Activated CD4-positive, alpha-beta T cell treated with anti-CD3 and anti-CD28 coated beads, Interleukin-2, Interleukin-6, amounts not matched to agents 100 ng/mL and 50 ng/mL, durations not matched to agents 16 hours and 8 hours (primary cell): Measurements from ENCODE around the gene DAND5.
A peak's percentile ranks its signal among the peaks of the same experiment; 100 is the strongest.
"Not testable (repeated sequence)": the region's sequence is repeated elsewhere in the genome, so short reads cannot be mapped to it uniquely, and the experiment has no call there.

Experiments used
- DNase-seq: peaks from one replicate; pipeline ENCODE4 v3.0.0-alpha.2; 2020

Gene DAND5

DNA sequence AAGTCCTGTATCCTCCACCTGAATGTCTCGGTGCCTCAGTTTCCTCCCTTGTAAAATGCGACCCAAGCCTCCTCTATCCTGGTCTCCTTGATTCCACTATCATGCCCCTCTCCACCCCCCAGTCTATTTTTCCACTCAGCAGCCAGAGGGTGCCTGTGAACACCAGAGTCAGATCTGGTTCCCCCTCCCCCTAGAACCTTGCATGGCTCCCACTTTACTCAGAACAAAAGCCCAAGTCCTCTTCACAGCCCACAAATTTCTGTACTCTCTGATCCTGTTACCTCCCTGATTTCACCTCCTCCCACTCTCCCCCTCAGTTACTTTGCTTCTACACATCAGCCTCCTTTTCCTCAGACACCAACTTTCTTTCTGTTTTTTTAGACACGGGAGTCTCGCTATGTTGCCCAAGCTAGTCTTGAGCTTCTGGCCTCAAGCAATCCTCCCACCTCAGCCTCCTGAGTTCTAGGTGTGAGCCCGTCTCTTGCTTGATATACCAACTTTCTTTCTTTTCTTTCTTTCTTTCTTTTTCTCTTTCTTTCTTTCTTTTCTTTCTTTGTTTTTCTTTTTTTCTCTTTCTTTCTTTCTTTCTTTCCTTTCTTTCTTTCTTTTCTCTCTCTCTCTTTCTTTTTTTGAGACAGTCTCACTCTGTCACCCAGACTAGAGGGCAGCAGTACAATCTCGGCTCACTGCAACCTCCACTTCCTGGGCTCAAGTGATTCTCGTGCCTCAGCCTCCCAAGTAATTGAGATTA, 869 bp downstream of the DAND5 start:
- no peak for DNase-seq

DNA sequence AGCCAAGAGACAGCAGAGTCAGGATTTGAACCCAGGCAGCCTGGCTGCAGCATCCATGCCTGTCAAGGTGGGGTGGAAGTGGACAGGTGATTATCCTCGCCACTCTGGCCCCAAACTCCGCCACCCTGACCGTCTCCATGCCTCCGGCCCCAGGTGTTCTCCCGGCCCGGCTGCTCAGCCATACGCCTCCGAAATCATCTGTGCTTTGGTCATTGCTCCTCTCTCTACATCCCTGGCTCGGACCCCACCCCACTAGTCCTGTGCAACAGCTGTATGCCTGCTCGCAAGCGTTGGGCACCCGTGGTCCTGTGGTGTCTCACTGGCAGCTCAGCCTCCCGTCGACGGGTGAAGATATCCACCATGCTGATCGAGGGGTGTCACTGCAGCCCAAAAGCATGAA, 3.9 kb downstream of the DAND5 start:
- no peak for DNase-seq

DNA sequence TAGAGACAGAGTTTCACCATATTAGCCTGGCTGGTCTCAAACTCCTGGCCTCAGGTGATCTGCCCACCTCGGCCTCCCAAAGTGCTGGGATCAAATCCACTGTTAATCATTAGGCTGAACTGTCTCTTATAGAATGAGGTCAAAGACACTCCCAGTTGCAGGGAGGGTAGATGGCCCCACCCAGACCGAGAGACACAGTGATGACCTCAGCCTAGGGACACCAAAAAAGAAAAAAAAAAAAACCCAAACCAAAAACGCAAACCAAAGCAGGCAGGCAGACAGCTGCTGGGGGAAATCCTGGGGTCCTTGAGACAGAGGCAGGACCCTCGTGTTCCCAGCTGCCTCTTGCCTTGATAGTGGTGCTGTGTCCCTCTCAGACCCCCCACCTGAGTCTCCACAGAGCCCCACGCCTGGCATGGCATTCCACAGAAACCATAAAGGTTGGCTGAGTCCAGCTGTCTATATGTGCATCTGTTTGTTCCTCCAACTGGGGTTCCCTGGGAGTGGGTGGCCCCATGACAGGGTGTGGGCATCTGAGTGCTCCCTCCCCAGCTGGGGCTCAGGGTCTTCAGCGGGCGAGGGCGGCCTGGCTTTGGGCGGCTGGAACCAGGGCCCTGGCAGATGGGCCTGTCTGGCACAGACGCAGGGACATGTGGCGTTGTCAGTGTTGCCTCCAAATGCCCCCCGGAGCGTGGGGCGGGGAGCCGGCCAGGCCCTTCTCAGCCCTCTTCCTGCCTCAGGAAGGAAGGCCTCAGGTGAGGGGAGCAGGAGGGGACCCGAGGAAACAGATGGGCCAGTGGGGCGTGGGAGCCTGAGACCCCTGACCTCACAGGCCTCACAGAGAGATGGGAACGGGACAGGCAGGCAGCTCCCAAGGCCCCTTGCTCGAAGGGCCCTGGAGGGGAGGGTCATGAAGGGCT, 5.2 kb downstream of the DAND5 start:
- no peak for DNase-seq

DNA sequence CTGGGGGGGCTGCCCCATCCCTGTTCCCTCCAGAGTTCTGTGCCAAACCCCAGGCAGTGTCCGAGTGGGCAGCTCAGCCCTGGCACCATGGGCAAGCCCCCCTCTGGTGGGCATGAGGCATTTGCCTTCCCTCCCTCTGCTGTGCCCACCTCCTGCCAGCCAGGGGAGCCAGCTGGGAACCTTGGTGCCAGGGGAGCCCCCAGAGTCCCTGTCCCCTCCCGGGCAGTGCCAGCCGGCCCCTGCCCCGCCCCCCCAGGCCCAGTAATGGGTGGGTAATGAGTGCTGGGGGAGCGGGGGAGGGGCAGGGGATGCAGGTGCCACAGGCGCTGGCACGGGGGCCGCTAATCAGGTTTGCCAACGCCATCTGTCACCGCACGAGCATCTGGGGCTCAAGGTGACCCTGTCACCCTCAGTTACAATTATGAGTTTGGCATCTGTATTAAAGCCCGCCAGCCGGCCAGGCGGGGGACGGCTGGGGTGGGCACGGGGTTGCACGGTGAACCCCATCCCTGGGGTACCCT, 5.9 kb downstream of the DAND5 start:
- DNase-seq, result no peak

DNA sequence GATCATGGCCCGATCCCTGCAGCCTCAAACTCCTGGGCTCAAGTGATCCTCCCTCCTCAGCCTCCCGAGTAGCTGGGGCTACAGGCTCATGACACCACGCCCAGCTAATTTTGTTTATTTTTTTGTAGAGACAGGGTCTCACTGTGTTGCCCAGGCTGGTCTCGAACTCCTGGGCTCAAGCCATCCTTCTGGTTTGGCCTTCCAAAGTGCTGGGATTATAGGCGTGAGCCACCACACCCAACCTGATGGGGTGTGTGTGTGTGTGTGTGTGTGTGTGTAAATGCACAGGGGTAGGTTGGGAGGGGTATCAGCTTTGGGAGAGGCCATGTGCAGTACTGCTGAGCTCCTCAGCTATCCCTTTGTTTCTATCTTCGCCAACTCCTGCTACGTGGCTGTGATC, 6.7 kb downstream of the DAND5 start:
- not testable (repeated sequence) for DNase-seq

DNA sequence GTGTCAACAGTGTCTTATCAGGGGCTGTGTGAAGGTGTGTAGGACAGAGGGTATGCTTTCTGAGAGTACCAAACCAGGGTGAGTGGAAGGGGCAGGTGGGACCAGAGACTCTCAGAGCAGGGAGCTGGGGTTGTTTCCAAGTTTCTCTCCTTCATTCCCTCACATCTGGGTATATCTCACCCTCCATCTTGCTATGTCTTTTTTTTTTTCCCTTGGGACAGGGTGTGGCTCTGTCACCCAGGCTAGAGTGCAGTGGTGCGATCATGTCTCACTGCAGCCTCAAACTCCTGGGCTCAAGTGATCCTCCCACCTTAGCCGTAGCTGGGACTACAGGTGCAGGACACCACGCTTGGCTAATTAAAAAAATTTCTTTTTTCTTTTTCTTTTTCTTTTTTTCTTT, 10.6 kb downstream of the DAND5 start:
- DNase-seq, result no peak

DNA sequence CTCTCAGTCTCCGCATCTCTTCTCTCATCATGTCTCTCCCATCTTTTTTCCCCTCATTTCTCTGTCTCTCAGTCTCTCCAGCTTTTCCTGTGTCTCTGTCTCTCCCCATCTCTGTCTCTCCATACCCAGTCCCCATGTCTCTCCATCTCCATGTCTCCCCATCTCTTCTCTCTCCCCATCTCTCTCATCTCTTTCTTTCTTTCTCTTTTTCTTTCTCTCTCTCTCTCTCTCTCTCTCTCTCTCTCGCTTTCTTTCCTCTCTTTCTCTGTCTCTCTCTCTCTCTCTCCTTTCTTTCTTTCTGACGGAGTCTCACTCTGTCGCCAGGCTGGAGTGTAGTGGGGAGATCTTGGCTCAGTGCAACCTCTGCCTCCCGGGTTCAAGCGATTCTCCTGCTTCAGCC, 13.3 kb downstream of the DAND5 start:
- no peak for DNase-seq

DNA sequence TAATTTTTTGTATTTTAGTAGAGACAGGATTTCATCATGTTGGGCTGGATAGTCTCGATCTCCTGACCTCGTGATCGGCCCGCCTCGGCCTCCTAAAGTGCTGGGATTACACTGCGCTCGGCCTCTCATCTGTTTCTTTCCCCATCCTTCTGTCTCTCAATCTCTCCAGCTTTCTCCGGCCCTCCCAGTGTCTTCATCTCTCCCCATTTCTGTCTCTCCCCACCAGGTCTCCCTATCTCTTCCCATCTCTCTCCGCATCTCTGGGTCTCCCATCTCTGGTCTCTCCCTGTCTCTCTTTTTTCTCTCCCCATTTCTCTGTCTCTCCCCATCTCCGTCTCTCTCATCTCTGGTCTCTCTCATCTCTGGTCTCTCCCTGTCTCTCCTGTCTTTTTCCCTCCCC, 13.7 kb downstream of the DAND5 start:
- no peak for DNase-seq

DNA sequence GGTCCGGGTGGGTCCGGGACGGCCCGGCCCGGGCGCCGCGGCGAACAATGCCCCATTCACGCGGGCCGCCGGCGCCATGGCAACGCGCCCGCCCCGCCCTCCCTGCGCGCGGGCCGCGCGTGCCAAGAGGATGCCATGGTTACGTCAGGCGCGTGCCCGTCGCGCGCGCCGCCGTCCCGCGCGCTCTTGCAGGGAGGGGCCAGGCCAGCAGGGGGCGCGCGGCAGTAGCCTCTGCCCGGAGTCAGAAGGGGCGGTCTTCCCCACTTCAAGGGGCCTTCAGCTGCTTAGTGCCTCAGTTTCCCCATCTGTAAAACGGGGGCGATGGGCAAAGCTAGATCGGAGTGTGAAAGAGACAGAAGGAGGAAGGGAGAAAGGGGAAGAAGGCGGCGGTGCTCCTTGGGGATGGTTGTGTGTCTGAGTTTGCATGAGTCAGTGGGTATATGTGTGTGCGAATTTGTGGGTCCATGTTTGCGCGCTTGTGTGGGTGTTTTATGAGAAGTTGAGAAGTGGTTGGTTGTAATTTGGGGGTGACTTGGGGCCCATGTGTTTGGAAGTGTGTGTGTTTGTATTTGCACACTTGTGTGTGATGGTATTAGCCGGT, 14.3 kb downstream of the DAND5 start:
- peak; percentile 80 for DNase-seq

DNA sequence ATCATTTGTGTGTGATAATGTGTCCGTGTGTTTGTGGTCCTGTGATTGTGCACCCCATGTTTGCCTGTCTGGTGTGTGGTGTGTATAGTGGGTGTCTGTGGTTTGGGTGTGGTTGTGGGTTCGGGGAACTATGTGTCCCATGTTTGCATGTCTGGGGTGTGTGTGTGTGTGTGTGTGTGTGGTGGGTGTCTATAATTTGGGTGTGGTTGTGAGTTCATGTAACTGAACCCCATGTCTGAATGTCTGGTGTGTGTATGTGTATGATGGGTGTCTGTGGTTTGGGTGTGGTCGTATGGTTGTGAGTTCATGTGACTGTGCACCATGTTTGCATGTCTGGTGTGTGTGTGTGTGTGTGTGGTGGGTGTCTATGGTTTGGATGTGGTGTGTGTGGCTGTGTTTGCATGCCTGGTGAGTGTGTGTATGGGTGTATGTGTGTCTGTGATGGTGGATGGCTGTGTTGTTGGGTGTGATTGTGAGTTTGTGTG, 14.8 kb downstream of the DAND5 start:
- DNase-seq, result no peak

DNA sequence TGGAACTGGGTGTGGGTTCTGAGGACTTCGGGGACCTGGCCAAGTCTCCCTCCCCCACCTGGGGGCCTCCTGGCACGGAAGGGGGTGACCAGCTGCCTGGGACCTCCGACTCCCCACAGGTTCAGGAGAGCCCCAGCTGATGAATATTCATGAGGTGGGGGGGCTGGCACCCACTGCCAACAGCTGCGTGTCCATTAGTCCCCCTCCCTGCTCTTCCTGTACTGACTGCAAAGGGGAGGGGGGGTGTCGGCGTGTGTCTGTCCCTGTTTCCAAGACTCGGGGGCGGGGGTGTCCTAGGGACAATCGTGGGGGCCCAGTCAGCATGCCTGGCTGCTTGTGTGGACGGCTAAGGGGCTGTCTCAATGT, 15.3 kb downstream of the DAND5 start:
- no peak for DNase-seq

DNA sequence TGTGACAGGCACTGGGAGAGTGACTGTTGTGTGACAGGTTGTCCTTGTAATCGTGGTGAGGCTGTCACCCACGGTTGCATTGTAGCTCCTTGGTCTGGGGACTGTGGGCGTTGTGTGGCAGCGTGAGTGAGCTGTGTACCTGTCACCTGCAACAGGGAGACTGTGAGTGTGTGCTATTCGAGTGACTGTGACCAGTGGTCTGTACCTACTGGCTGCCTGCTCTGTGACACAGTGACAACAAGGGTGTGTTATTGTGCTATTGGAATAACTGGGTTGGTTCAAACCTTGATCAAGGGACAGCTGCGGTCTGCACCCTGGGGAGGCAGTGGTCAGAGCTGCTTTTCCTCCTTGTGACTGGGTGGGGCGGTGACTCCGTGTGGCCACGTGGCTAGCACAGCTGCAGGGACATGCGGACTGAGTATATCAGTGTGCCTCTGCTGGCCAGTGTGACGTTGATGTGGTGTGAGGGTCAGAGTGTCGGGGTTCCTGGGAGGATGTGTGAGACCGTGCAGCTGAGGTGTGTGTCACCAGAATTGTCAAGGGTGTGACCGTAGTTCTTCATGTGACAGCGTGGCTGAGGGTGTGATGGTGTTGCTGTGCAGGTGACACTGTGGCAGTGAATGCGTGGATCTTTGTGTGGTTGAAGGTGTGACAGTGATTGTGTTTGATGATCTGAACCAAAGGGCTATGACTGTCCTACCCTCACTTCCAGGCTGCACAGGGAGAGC, 15.8 kb downstream of the DAND5 start:
- no peak for DNase-seq

DNA sequence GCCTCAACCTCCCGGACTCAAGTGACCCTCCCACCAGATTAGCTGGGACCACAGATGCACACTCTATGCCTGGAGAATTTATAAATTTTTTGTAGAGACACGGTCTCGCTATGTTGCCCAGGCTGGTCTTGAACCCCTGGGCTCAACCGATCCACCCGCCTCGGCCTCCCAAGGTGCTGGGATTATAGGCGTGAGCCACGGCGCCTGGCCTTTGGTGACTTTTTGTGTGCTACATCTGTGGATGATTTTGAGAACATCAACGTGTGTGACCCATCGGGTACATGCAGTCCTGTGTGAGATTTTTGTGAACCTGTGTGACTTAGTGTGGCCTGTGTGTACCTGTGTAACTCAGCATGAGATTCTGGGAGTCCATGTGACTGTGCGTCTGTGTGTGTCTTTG, 17.4 kb downstream of the DAND5 start:
- DNase-seq, result no peak

DNA sequence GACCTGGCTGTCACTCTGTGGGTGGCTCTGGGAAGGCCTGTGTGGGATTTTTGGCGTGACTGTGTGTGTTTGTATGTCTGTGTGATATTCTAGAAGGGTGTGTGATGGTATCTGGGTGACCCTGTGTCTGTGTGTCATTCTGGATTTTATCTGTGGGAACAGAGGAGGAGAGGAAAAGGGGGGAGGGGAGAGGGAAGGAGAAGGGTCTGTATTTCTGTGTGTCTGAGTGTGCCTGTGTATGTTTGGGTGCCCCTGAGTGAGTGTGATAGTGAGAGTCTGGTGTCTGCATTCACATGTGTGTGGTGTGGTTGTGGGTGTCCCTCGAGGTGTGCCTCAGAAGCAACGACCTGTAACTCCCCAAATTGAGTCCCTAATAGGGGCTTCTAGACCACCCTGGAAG, 17.8 kb downstream of the DAND5 start:
- DNase-seq, result no peak

DNA sequence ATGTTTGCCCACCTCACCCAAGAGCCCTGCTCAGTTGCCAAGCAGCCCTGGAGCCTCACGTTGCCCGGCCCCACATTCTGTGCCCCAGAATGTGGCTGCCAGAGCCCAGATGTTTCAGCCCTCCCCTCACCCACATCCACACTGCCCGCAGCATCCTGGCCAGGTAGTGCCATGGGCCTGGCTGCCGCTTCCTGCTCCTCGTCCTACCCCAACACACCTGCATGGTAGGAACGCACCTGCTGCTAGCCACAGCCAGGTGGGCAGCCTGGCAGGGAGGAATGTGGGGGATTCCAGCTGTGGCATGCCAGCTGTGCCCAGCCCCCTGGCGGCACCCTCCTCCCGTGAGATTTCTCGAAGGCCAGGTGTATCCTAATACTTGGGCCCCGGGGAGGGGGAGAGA, 18.4 kb downstream of the DAND5 start:
- DNase-seq, result no peak

DNA sequence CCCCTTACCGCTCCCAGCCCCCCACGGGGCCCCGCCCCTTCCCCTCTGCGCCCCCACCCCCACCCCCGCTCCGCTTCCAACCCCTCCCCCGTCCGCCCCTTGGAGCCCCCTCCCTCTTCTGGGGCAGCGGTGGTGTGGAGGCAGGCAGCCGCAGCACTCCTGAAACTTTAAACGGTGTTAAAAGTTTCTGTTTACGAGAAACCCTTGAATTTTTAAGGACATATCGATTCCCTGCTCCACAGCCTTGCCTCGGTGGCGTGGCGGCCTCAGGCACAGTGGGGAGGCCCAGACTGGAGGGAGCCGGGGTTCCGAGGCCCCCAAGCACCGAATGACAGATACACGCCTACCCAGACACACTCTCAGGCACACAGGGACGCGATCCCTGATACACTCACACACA, 21.1 kb downstream of the DAND5 start:
- no peak for DNase-seq

DNA sequence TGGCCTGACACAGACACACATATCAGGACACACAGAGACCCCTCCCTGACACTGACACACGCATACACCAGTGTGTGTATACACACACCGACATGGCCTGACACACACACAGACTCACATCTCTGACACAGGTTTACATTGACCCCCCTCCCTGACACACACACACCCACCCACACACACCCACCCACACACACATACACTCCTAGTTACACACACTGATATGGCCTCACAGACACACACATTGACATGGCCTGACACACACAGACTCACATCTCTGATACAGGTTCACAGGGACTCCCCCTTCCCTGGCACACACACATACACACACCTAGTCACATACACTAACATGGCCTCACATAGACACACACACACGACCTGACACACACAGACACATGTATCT, 21.5 kb downstream of the DAND5 start:
- DNase-seq, result no peak

DNA sequence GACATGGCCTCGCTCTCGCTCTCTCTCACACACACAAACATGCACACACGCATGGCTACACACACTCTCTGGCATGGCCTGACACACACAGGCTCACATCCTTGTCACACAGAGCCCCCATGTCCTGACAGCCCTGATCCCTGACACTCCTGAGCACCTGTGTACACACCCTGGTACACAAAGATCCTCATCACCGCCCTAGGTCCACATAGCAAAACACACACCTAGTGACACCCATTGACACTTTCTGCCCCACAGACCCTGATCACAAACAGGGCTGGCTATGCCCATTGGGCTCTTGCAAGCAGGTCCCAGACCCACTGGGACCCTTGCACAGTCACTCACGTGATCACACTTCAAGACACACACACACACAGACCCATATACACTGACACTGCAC, 21.9 kb downstream of the DAND5 start:
- no peak for DNase-seq

DNA sequence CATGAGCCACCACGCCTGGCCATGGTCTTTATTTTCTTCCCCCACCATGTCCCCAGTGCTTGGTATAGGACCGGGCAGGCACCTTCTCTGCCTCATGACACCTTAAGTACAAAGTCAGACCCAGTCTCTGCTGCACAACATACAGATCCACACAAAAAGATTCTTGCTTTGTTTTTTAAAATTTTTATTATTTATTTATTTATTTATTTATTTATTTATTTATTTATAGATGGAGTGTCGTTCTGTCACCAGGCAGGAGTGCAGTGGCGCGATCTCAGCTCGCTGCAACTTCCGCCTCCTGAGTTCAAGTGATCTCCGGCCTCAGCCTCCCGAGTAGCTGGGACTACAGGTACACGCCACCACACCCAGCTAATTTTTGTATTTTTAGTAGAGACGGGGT, 23.4 kb downstream of the DAND5 start:
- no peak for DNase-seq

DNA sequence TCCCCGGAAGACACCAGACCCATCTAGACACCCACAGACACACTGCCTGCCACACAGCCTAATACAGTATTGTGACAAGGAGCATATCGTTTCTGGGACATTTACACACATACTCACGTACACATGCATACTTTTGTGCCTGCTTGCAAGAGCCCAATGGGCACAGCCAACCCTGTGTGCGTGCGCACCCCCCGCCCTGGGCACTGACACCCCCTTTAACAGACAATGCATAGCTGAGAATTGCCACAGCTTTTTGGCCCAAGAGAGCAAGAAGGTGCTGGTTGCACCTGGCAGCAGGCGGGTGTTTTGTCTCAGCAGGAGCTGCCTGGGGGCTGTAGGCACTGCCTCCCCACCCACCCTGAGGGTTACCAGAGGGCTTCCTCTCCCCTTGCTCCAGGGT, 24.2 kb downstream of the DAND5 start:
- no peak for DNase-seq

DNA sequence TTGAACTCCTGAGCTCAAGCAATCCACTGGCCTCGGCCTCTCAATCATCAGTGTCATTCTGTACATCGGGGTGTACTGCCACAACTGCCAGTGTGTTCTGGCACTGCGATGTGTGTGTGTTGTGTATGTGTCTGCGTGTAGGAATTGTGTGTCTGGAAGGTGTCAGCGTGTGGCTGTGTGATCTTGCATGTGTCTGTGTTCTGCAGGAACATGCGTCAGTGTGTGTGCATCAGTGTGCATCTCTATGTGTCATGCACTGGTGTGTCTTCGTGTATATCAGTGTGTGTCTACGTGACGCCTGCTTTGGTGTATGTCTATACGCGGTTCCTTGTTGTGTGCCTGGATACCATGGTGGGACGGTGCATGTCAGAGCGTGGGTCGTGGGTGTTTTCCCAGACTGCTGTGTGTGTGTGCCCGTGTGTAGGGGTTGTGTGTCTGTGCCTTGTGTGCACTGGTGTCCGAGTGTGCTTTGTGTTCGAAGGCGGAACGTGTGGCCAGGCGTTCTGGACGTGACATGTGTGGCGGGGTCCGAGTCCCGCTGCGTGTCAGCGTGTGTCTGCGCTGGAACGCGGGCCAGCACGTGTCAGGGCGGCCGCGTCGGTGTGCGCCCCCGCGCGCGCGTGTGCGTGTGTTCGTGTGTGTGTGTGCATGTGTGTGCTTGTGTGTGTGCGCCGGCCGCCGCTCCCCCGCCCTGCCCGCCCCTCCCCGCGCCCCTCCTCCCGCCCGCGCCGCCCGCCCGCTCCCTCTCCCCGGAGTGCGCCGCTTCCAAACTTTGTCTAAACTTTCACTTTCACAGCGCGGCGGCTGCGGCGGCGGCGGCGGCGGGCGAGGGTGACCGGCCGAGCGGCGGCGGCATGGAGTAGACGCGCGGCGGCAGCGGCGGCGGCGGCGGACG, 25.6 kb downstream of the DAND5 start, which contains the start of gene NFIX:
NFIX (plus strand) TSS at position 775 of the 895 bp plus-strand sequence. CDS start 363 bp downstream, outside the sequence.
- peak; percentile 42 for DNase-seq
